RWPE1 (cell line): ENCODE results near the gene LRRTM4.

Experiments used
- CTCF ChIA-PET: fragments of 350-600 bp; sonication (Branson Sonifier 250); formaldehyde crosslinking; extraction: SDS; loops from one replicate; lab custom pipeline; 2021; lab: Yijun Ruan, JAX
- POLR2A ChIA-PET: fragments of 400-600 bp; formaldehyde crosslinking; extraction: SDS; loops from one replicate; lab custom pipeline; 2020; ENCODE audit warnings: antibody characterized with exemption; ENCODE audit not compliant: low non-redundant PET; lab: Yijun Ruan, JAX
- DNase-seq: peaks from one replicate; pipeline ENCODE4 v3.0.0; 2012; ENCODE audit warnings: low spot score
- H3K27ac ChIP-seq: fragments of 450-650 bp; 2 replicates; pipeline ENCODE4 v1.5.1; 2017
- TF ChIP-seq, protein P1 (sequence below): fragments of 450-650 bp; conservative IDR thresholded peaks from 2 replicates; pipeline ENCODE4 v1.5.1; 2017; ENCODE audit warnings: low read depth, mild to moderate bottlenecking

LRRTM4 gene

DNA sequence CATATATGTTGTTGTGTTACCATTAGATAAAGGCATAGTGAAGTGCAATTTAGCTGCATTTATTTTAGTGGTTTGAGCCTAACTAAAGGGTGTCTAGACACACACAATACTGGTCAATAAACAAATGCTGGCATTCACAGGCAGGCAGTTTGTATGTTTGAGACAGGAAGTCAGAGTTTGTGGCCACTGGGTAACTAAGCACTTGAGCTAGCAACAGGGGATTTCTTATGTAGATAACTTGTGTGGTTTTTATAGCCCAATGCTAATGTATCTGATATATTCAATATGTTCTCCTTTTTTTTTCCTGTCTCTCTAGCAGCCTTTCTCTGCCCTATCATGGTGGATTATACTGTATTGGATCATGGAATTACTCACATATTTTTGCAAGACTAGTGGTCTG lies 38.1 kb downstream of the LRRTM4 start:
- H3K27ac ChIP-seq: no peak overlapping the region
- ChIA-PET CTCF (no interaction called here), POLR2A (no interaction called here)
- no peak for DNase-seq
- TF ChIP-seq, protein P1, sequence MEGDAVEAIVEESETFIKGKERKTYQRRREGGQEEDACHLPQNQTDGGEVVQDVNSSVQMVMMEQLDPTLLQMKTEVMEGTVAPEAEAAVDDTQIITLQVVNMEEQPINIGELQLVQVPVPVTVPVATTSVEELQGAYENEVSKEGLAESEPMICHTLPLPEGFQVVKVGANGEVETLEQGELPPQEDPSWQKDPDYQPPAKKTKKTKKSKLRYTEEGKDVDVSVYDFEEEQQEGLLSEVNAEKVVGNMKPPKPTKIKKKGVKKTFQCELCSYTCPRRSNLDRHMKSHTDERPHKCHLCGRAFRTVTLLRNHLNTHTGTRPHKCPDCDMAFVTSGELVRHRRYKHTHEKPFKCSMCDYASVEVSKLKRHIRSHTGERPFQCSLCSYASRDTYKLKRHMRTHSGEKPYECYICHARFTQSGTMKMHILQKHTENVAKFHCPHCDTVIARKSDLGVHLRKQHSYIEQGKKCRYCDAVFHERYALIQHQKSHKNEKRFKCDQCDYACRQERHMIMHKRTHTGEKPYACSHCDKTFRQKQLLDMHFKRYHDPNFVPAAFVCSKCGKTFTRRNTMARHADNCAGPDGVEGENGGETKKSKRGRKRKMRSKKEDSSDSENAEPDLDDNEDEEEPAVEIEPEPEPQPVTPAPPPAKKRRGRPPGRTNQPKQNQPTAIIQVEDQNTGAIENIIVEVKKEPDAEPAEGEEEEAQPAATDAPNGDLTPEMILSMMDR: no peak

DNA sequence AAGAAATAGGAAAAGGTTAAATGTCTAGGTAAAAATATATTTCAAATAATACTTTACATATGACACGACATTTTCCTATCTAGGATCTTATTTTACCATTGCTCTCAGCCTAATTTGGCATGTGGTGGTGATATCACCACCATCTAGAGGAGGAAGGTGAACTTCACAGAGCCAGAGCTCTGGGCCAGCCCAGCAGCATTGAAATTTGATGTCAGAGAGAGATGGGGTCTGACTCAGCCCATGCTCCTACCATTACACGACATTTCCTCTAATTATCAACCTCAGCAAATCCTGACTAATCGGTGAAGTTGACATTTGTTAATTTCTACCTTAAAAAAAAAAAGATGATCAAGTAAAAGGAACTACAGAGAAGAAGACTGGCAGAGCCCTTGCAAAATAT lies 42.3 kb downstream of the LRRTM4 start:
- no peak for DNase-seq
- no peak overlapping the region for H3K27ac ChIP-seq
- TF ChIP-seq, protein P1: no peak
- ChIA-PET CTCF (no interaction called here), POLR2A (no interaction called here)

DNA sequence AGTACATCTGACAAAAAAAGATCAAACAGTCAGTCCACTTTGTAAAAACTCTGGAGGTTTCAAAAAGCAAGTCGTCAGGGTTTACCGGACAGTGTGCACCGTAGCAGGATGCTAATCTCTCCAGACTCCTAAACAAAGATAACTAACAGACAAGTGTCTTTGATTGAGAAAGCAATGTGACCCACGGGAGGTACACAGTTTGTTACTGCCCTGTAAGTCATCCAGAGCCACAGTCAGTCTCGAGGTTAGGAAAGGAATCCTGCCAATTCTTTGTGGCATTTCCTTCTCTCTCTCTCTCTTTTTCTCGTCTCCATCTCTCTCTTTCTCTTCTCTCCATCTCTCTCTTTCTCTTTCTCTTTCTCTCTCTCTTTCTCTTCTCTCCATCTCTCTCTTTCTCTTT lies 42.8 kb downstream of the LRRTM4 start:
- H3K27ac ChIP-seq: no peak overlapping the region
- TF ChIP-seq, protein P1: no peak
- DNase-seq: no peak
- ChIA-PET POLR2A (no interaction called here), CTCF (no interaction called here)

DNA sequence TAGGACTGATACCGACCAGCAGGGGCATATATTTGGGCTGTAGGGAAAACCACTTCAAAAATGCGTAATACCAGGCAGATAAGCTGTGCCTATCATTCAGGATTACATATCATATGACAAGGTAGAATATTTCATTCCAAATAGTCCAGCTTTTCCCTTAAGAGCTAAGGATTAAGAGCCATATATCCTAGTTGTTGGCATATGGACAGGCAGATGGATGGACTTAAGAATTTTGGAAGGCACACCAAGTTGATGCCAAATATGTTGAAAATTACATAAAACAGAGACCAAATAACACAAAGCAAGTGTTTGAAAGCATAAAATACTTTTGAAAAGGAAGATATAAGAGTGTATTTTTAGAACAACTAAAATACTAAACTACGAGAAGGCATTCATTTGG lies 52.1 kb downstream of the LRRTM4 start:
- no peak overlapping the region for H3K27ac ChIP-seq
- CTCF ChIA-PET: interaction anchor here (0.6 kb wide), 2 partner anchors 189 to 1046 kb away, joined by 3 read pairs; no protein-coding TSS in a partner anchor
- TF ChIP-seq, protein P1: no peak
- DNase-seq: no peak
- POLR2A ChIA-PET: no interaction called here

DNA sequence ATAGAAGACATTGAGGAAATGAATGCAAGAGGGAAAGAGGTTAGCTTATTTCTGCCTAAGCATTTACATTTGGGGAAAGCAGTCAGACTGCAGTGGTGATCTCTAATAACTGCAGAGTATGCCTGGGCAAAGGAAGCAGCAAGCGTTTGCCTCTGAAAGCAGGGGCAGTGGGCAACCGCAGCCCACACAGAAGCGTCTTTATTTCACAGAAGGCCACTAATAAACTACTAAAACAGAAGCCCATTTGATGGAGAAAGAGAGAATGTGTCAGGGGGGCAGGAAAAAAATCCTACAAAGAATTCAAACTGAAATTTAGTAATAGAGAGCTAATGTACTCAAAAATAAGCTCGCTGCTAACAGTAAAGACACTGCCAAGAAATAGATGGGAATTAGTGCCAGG lies 53.1 kb downstream of the LRRTM4 start:
- H3K27ac ChIP-seq: no peak overlapping the region
- POLR2A ChIA-PET: no interaction called here
- CTCF ChIA-PET: no interaction called here
- TF ChIP-seq, protein P1: no peak
- no peak for DNase-seq

DNA sequence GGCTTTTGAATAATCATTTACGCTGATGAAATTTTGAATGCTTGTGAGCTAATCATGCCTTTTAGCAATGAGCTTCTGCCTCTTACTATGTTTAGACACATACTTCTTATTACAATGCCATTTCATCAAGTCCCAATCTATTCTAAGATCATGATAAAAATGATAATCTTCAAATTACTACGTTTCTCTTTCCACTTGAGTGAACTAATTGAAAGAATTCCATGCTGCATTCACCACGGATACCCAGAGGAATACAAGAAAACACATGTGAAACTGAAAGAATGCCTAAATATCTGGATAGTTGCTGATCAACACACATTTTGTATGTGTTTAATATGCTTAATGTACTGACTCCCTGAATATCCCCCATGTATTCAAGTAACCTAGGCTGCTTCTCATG lies 62.3 kb downstream of the LRRTM4 start:
- POLR2A ChIA-PET: no interaction called here
- H3K27ac ChIP-seq: no peak overlapping the region
- no peak for DNase-seq
- CTCF ChIA-PET: interaction anchor here (0.7 kb wide), 1 partner anchor 76 kb away, joined by 3 read pairs; no protein-coding TSS in a partner anchor
- TF ChIP-seq, protein P1: no peak

DNA sequence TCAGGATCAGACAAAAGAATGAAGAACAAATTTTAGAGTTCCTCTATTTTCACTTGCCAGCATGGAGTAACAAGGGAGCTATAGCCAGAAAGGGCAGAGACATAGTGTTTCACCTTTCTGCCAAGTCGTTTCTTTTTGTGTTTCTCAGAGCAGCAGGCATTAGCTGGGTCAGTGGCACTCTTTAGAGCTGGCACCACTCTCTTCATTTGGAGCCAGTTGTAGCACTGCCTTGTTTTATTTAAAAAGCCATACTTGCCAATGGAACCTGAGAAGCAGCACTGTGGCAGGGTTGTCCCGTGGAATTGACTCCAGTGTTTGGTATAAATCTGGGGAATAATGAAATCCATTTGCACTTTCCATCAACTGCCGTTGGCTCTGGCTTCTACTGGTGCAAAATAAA lies 64.0 kb downstream of the LRRTM4 start:
- no peak for DNase-seq
- H3K27ac ChIP-seq: no peak overlapping the region
- POLR2A ChIA-PET: no interaction called here
- CTCF ChIA-PET: no interaction called here
- TF ChIP-seq, protein P1: no peak
